GM21360 (cell line): ENCODE measurements around the gene TXNL4A.
"Not testable (repeated sequence)": the region's sequence is repeated elsewhere in the genome, so short reads cannot be mapped to it uniquely, and the experiment has no call there.

ENCODE experiments used
- ATAC-seq: cut with Tn5 transposase; IDR thresholded peaks from one replicate; pipeline ENCODE4 v1.9.1; 2021; ENCODE audit warnings: mild to moderate bottlenecking, moderate library complexity; ENCODE audit not compliant: unreplicated experiment

Gene TXNL4A, protein sequence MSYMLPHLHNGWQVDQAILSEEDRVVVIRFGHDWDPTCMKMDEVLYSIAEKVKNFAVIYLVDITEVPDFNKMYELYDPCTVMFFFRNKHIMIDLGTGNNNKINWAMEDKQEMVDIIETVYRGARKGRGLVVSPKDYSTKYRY

DNA sequence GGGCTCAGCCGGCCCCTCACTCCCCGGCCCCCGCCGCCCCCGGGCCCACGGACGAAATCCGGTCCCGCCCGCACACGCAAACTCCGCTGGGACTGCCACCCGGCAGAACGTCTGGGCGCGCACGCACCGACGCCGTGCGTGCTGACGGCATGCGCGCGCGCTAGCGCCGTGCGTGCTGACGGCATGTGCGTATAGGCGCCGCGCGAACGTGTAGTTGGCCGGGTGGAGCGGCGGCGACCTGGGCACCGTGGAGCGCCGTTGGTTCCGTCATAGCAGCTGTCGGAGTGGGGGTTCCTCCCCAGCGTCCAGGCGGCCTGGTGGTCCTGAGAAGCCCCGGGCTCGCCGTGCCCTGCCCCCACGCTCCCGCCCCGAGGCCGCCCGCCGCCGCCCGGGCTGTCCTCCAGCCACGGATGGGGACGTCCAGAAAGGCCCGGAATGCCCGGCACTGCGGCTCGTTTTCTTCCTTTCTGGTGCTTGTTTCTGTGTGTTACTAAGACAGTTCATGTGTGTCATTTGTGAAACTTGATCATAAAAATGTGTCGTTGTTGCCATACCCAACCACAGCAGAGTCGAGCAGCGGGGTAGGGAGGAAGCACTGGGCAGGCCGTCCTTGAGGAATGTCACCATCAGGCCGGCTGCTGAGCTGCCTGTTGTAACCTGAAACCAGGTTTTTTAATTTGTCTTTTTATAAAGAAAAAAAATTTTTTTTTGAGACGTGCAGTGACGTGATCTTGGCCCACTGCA is at the start of gene TXNL4A:
Gene TXNL4A (minus strand): TSS at position 113 of the 744 bp plus-strand sequence. CDS start 171 bp downstream, outside the sequence.
- ATAC-seq, result peak; percentile 96

DNA sequence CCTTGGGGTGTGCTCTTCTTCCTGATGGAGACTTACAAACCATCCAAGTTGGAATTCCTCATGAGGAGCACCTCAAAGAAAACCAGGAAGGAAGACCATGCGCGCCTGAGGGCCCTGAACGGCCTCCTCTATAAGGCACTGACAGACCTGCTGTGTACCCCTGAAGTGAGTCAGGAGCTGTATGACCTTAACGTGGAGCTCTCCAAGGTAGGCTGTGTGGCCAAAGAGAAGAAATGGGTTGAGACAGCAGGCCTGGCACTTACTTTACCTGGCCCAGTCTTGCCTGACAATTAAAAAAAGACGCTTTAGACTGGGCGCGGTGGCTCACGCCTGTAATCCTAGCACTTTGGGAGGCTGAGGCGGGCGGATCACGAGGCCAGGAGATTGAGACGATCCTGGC is 48.9 kb upstream of the TXNL4A start:
- no peak for ATAC-seq

DNA sequence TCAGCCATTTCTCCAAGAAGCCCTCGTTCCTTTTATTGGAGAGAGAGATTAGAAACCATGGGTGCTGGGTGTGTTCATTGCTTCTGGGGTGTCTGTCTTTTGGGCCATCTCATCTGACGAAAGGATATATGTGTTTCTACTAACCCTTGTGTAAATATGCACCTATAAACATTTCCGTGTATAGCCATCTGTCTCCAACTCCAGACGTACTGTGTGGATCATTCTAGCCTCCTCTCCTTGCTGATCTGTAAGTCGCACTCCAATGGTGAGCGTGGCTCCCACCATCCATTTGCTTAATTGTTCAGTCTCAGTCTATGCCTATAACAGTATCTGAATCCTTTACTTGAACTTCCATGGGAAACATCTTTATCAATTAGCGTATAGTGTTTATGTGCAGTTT is 47.6 kb upstream of the TXNL4A start:
- ATAC-seq, result no peak

DNA sequence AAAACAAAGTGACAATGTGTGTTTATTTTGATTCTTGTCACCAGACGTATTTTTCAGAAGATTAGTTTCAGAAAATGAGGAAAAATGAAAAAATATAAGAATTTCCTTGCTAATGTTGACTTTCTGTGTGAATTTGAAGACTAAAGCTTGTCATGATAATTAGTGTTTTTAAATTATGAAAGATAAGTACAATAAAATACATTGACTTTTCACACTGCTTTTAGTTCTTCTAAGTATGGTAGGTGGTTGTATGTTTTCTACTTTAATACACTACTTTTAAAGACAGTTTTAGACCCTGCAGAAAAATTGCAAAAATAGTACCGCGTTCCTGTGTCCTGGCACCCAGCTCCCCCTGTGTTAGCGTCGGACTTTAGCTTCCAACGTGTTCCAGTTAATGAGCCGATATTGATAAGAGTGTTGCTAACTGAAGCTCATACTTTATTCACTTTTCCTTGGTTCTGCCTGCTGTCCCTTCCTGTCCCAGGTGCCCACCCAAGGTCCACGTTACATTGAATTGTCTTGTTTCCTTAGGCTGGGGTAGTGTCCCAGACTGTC is 46.6 kb upstream of the TXNL4A start:
- ATAC-seq, result no peak

DNA sequence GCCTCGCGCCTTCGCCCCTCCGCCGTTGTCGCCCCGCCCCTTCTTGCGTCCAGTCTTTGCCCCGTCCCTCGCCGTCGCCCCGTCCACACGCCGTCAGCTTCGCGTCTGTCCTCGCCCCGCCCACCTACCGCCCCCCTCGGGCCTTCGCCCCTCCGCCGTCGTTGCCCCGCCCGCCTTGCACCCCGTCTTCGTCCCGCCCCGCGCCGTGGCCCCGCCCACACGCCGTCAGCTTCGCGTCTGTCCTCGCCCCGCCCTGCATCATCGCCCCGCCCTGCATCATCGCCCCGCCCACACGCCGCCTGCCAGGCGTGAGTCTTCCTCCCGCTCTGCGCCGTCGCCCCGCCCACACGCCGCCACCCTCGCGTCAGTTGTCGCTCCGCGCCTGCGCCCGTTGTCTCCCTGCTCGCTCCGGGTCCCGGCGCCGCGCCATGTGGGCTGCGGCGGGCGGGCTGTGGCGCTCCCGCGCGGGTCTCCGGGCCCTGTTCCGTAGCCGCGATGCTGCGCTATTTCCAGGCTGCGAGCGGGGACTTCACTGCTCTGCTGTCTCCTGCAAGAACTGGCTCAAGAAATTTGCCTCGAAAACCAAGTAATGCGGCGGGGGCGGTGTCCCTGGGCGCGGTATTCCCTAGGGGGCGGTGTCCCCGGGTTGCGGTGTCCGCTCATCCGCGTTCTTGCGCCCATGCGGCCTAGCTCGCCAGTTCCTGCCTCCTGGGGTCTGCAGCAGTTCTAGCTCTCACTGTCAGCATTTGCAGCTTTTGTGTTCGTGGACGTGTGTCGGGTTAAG is 45.9 kb upstream of the TXNL4A start, which contains the start of gene RBFA:
Gene RBFA (plus strand): TSS at position 367 of the 784 bp plus-strand sequence. CDS start 62 bp downstream, at position 429.
- peak; percentile 70 for ATAC-seq

DNA sequence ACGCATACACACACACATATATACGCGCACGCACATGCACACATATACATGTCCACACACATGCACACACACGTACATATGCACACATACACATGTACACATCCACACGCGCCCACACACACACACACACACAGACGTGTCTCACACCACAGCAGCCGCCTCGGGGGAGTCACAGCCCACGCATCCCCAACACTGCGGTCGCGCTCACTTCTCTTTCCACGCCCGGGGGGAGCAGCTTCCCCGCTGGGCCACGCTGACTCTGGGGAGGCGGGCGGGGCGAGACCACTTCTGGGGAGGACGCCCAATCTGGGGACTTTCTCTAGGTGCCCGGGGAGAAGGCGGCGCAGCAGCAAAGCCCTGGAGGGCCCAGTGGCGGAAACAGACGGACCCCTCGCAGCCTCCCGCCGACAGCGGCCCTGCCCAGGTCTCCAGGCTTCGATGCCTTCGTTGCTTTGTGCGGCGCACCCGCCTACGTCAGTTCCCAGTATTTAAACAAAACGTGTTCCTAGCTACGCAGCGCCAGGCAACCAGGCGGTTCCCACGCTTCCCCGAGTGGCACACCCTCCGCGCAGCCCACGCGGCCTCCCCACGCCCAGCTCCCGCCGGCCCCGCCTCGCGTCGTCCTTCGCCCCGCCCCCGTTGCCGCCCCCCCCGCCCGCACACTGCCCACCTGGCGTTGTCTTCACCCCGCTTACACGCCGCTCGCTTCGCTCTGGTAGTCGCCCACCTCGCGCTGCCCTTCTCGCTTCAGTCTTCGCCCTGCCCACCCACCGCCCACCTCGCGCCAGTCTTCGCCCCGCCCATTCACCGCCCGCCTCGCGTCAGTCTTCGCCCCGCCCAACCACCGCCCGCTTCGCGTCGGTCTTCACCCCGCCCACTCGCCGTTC is 45.1 kb upstream of the TXNL4A start:
- ATAC-seq, result peak; percentile 42

DNA sequence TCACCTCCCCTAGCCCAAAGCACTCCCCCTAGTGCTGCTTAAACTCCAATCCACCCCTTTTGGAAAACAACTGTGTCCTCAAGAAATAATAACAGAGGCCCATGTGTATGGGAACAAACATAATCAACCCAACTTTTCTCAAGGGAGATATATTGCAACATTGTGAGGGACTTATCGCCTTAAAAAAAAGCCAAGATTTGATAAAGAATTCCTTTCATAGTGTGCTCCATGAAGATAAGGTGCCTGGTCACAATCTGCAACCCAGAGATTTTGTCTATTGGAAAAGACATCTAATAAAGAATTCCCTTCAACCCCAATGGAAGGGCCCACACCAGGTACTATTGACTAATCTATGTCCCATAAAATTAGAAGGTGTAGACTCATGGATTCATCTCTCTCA is 41.3 kb upstream of the TXNL4A start:
- ATAC-seq, result no peak

DNA sequence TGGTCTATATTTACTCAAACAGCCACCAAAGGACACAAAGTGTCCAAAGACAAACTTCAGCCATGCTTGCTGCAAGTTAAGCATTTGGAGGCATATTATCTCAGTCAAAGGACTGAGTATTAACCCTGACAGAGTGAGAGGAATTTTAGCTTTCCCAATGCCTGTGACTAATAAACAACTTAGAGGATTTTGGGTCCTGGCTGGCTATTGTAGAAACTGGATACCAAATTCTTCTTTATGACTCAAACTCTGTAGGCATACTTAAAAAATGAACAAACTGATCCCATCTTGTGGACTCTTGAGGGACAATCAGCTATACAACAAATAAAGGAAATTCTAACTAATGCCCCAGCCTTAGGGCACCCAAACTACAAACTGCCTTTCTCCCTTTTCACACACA is 39.4 kb upstream of the TXNL4A start:
- ATAC-seq, result not testable (repeated sequence)

DNA sequence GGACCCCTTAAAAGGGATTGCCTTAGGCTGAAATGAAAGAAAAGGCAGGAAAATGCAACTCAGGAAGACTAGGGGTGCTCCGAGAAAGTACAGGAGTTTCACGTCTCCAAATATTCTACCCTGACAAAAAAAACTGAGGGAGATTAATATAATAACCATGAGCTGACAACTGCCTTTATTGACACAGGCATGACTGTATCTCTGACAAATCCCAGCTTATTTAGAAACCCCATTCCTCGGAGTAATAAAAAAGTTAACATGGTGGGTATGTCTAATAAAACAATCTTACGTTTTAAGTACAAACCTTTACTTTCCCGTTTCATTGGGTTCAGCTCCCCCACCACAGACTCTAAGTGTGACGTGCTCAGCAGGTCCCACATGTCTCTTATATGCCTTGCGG is 38.0 kb upstream of the TXNL4A start:
- no peak for ATAC-seq

DNA sequence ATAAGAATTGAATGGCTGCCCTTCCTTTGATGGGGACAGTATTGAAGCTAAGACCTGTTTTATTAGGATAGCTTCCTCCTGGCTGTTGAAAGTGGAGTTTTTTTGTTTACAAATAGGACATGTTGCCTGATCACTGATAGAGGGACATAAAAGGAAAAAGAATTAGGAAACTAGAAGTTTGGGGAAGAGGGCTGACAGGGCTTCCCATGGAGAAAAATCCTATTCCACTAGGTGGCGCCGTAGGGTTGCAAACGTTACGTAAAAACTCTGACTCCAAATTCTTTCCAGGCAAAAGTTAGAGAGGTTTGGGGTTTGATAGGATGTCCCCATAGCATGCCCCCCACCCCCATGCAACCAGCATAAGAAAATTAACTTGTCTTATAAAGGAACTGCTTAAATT is 34.8 kb upstream of the TXNL4A start:
- no peak for ATAC-seq

DNA sequence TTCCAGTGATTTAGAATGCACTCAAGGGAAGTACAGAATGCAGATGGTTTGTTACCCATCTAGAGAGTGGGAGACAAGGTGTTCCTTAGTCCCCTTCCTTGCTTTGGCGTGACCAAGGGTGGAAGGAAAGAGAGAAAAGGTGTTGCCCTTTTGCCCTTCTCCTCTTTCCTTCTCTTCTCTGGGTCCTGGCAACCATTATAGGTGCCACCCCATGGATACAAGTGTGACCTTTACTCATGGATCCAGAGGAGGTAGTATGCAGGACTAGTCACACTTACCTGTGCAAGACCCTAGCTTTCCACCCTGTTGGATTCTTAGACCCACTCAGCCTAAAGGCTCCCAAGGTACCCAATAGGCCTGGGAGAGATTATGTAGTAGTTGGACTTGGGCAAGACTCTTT is 34.2 kb upstream of the TXNL4A start:
- ATAC-seq, result no peak

DNA sequence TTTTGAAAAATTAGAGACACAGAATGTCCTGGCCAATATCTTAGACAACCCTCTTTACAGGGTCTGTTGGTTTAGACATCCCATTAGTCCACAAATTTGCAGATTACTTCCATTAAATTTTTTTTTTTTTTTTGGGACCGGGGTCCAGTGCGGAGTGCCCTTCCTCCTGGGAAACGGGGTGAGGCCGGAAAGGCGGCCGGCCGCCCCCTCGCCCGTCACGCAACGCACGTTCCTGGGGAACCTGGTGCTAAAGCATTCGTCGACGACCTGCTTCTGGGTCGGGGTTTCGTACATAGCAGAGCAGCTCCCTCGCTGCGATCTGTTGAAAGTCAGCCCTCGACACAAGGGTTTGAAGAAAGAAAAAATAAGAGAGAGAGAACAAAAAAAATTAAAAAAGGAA is 24.4 kb upstream of the TXNL4A start:
- no peak for ATAC-seq

DNA sequence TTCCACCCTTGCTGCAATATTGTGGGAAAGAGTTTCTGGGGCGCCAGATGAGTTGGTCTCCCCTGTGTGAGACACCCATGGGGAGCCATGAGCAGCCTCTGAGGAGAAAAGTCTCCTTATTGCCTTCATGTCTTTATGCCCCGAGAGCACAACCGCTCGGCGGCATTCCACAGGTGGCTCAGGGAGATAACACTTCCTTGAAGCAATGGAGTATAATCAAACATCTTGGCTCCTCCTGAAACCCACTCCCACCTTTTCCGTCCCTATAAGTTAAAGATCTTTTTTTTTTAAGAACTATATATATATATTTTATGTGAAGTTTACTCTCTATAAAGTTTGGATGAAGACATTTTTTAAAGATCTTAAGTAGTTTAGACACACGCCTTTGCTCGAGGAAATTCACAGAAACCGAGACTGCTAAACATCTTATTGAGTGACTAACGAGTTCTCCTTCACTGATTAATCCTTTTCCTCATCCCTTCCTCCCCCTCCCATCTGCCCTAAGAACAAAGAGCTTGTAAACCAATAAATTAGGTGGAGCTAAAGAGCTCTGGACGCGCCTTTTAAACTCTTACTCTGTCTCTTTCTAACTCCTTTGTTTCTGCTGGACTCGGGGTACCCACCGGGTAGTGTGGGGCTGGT is 23.3 kb upstream of the TXNL4A start:
- not testable (repeated sequence) for ATAC-seq

DNA sequence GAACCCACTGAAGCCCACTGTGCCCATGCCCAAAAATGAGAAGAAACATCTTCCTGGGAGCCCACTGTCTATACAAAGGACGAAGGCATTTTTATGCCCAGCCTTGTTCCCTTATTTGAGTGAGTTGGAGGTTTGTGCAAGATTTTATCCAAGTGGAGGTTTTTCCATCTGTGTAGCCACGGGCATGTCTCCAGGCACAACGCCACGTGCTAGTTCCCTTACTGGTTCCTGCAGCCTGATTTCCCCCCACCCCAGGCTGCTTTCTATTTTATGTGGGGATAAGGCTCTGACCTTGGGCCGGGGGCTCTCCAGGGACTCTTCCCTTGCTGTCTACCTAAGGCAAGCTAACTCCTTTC is 22.2 kb upstream of the TXNL4A start:
- ATAC-seq, result no peak

DNA sequence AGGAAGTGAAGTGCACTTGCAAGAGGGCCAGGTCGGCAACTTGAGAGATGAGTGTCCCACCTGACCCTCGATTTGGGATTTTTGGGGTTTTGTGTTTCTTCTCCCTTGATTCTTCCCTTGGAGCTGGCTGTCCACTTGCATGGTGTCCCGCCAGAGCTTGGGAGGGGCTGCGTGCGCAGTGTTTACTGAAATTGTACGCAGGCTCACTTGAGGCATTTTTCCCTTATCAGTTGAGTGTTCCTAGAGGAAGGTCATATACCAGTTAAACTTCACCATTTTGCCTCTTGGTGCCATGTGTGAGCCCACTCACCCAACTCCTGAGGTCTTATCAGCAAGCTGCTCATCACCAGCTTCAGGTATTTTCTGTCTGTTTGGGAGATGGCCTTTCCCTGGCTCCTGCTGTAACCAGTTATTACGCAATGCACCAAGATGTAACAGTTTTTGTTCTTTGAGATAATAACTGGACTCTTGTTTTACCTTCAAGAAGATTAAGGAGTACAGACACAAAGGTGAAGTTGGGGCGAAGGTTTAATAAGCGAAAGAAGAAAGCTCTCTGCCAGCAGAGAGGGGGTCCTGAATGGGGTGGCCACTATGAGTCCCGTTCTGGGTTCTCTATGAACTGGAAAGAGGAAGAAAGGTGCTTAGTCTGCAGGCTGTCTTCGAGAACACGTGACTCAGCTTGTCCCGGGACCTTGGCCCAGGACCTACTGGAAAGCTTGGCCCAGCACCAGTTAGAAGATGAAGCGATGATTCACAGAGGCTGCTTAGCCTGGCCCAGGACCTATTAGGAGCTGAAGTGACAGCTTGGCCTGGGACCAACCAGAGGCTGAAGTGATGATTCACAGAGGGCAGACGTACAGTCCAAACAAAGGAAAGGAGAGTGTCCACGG is 21.5 kb upstream of the TXNL4A start:
- ATAC-seq, result no peak

DNA sequence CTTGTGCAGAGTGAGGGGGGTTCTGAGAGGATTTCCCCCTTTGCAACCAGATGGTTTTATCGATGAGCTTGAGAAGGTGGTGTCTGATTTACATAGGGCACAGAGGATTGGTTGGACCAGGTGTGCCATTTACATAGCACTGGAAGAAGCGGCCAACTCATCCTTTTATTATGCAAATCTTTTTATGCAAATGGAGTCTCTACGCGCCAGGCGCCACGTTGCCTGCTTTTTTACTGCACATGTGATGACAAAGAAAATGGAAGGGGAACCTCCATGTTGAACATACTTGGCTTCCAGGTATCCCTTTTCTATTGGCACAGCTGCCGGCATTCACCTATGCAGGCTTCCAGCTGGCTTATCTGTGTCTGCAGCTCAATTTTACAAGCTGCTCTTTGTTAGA is 18.4 kb upstream of the TXNL4A start:
- no peak for ATAC-seq

DNA sequence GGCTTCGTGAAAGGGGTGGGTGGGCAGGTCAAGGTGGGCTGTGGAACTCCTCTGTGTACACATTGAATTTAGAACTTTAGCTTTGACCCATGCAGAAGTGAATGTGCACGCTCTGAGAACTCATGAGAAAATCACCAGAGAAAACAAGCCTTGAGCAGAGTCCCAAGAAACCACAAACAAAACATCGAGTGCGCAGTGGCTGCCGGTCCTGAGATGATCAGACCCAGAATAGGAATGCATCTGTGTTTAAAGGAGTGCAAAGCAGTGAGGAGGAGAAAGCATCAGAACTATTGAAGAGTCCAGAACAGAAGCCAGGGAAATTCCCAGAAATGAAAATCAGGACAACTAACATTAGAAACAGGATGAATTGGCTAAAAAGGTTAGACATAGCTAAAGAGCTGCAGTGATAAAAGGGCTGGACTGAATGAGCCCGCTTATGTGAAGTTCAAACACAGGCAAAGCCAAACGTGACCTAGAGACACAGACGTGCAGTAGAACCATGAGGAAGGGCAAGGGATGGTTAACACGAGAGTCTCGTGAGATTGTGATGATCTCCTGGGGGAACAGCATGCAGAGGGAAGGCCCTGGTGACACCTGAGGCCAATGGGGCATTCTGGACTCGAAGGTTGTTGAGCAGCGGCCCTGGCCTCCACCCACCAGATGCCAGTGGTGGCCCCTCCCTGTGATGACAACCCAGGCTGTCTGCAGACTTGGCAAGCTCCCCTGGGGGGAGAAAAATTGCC is 16.4 kb upstream of the TXNL4A start:
- no peak for ATAC-seq

DNA sequence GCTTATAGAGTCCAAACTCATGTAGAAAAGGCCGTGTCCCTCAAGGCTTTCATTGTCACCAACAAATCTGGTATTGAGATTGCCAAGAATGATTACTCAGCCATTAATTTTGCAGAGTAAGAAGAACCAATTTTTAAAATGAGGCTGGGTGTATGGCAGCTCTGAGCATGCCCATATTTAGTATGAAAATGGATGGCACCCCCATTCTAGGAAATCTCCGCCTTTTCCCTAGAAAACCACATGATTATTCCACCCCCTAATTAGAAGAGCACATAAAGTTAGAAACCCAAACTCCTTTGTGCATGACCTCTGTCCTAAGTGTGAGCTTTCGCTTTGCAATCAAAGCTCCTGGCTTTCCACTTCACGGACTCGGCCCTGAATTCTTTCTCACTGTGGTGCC is 14.1 kb upstream of the TXNL4A start:
- ATAC-seq, result no peak

DNA sequence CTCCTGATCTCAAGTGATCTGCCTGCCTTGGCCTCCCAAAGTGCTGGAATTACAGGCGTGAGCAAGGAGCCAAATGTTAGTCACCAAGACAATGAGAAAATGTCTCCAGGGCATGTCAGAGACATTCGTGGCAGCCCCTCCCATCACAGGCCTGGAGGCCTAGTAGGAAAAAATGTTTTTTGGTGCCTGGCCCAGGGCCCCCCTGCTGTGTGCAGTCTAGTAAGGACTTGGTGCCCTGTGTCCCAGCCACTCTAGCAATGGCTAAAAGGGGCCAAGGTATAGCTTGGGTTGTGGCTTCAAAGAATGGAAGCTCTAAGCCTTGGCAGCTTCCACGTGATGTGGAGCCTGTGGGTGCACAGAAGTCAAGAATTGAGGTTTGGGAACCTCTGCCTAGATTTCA is 12.5 kb upstream of the TXNL4A start:
- ATAC-seq, result no peak
